Endothelial cell (in vitro differentiated cells): ENCODE measurements around the gene YWHAG. TPM values are rescaled to one million over a fixed set of nuclear protein-coding genes. Genes with fewer than 3 reads are reported as not detected.
"Not testable (repeated sequence)": the region's sequence is repeated elsewhere in the genome, so short reads cannot be mapped to it uniquely, and the experiment has no call there.

Experiments
- DNase-seq: peaks from one replicate; pipeline ENCODE4 v3.0.0; 2021; ENCODE audit warnings: low spot score
- H3K27ac Mint-ChIP-seq: one replicate; pipeline ENCODE4 v1.8.0; 2021; ENCODE audit warnings: mixed read lengths, inconsistent platforms; ENCODE audit not compliant: unreplicated experiment
- H3K27me3 Mint-ChIP-seq: one replicate; pipeline ENCODE4 v1.8.0; 2021; ENCODE audit warnings: mild to moderate bottlenecking, moderate library complexity, mixed read lengths, inconsistent platforms; ENCODE audit not compliant: unreplicated experiment
- H3K36me3 Mint-ChIP-seq: one replicate; pipeline ENCODE4 v1.8.0; 2021; ENCODE audit warnings: mild to moderate bottlenecking, low read depth, mixed read lengths, inconsistent platforms; ENCODE audit not compliant: unreplicated experiment
- H3K4me1 Mint-ChIP-seq: one replicate; pipeline ENCODE4 v1.8.0; 2021; ENCODE audit warnings: mild to moderate bottlenecking, mixed read lengths, inconsistent platforms; ENCODE audit not compliant: unreplicated experiment
- H3K4me3 Mint-ChIP-seq: one replicate; pipeline ENCODE4 v1.8.0; 2021; ENCODE audit warnings: mild to moderate bottlenecking, mixed read lengths, inconsistent platforms; ENCODE audit not compliant: unreplicated experiment
- H3K9me3 Mint-ChIP-seq: one replicate; pipeline ENCODE4 v1.8.0; 2021; ENCODE audit warnings: mixed read lengths, inconsistent platforms; ENCODE audit not compliant: unreplicated experiment
- CTCF ChIP-seq: fragments of 200-600 bp; sonication (generic); IDR thresholded peaks from one replicate; pipeline ENCODE4 v1.5.0; 2021; ENCODE audit warnings: antibody characterized with exemption; ENCODE audit not compliant: unreplicated experiment
- total RNA-seq: library from RNA; stranded (reverse); fragmentation: NEBNext Ultra II Directional; extraction: Animal tissue kit (Norgen Biotek cat#: 25700); gene quantifications from one replicate; pipeline ENCODE4 v1.2.1, GENCODE V29; 2021; ENCODE audit not compliant: unreplicated experiment

Gene YWHAG
- total RNA-seq, 1 donor from 2014 or later = 136 TPM

- no peak for DNase-seq
- Mint-ChIP-seq H3K4me1 (peaks cover 3% of the 10 kb centered on the region), H3K27ac (no peak overlapping the region), H3K36me3 (no peaks in the 10 kb centered on the region), H3K4me3 (no peak overlapping the region), H3K9me3 (no peaks in the 10 kb centered on the region), H3K27me3 (peaks cover 12% of the 10 kb centered on the region)
- TF ChIP-seq CTCF = no peak
Observed at GRCh38 chr7:76394957-76395356, 36.2 kb upstream of the YWHAG start.

- H3K36me3 Mint-ChIP-seq = no peaks in the 10 kb centered on the region
- no peak overlapping the region for H3K27ac Mint-ChIP-seq
- peak overlapping the region; percentile 80 for H3K4me3 Mint-ChIP-seq
- TF ChIP-seq CTCF = no peak
- peak; percentile 86 for DNase-seq
- H3K9me3 Mint-ChIP-seq = no peaks in the 10 kb centered on the region
- H3K4me1 Mint-ChIP-seq = peaks cover 3% of the 10 kb centered on the region
- peaks cover 4% of the 10 kb centered on the region for H3K27me3 Mint-ChIP-seq
Observed at GRCh38 chr7:76393116-76394031, 34.6 kb upstream of the YWHAG start.

GRCh38 chr7:76392531-76393115 is 33.8 kb upstream of the YWHAG start:
- no peak overlapping the region for H3K27ac Mint-ChIP-seq
- no peaks in the 10 kb centered on the region for H3K4me1 Mint-ChIP-seq
- H3K36me3 Mint-ChIP-seq = no peaks in the 10 kb centered on the region
- H3K4me3 Mint-ChIP-seq = peak overlapping the region; percentile 67
- peaks cover 6% of the 10 kb centered on the region for H3K27me3 Mint-ChIP-seq
- DNase-seq = no peak
- TF ChIP-seq CTCF = no peak
- H3K9me3 Mint-ChIP-seq = no peaks in the 10 kb centered on the region

- no peak for TF ChIP-seq CTCF
- H3K4me3 Mint-ChIP-seq = no peak overlapping the region
- no peaks in the 10 kb centered on the region for H3K4me1 Mint-ChIP-seq
- H3K27ac Mint-ChIP-seq = no peak overlapping the region
- H3K27me3 Mint-ChIP-seq = peaks cover 6% of the 10 kb centered on the region
- DNase-seq = no peak
- H3K36me3 Mint-ChIP-seq = no peaks in the 10 kb centered on the region
- H3K9me3 Mint-ChIP-seq = no peaks in the 10 kb centered on the region
Observed at GRCh38 chr7:76390092-76390491, 31.3 kb upstream of the YWHAG start.

- not testable (repeated sequence) for H3K9me3 Mint-ChIP-seq, H3K4me3 Mint-ChIP-seq, H3K27me3 Mint-ChIP-seq, H3K36me3 Mint-ChIP-seq, DNase-seq, H3K4me1 Mint-ChIP-seq, H3K27ac Mint-ChIP-seq
Observed at GRCh38 chr7:76387789-76388188, 29.0 kb upstream of the YWHAG start.
